Measurements from ENCODE around the gene OLIG2. TPM values are rescaled to one million over a fixed set of nuclear protein-coding genes. Genes with fewer than 3 reads are reported as not detected.

OLIG2 gene
- total and polyA plus RNA-seq, 4 experiments from 2014 or later: not detected

GRCh38 chr21:33024201-33025103 is 1.3 kb upstream of the OLIG2 start:
- H3K9me3 ChIP-seq (ENCODE audit: control insufficient read depth in 1 of 2, low read length in 2 of 2): no peaks in the 10 kb centered on the region
- H3K4me1 ChIP-seq (ENCODE audit: insufficient read depth, low read length): peaks cover 70% of the 10 kb centered on the region
- intact Hi-C loops (cut with micrococcal nuclease): no loop called here
- peaks cover 27 to 76% (median 52%) of the 10 kb centered on the region in 4 donors for H3K4me1 Mint-ChIP-seq
- H3K4me3 ChIP-seq (ENCODE audit: low read length in 2 of 2): no peak overlapping the region
- H3K9me3 Mint-ChIP-seq: peaks cover 0 to 14% (median 0%) of the 10 kb centered on the region in 8 donors
- POLR2A ChIA-PET (ENCODE audit: partially characterized antibody): no interaction called here
- peaks cover 86% of the 10 kb centered on the region for H3K27me3 ChIP-seq (ENCODE audit: insufficient read depth, low read length)
- no peak overlapping the region for H3K27ac ChIP-seq (ENCODE audit: low read depth, low read length)
- H3K27me3 Mint-ChIP-seq: peaks cover 65% of the 10 kb centered on the region in 2 donors
- no peaks in the 10 kb centered on the region for H3K36me3 Mint-ChIP-seq
- H3K4me3 Mint-ChIP-seq: peak overlapping the region; percentile 36 to 86 (median 68)
- DNase-seq: no peak
- peak overlapping the region in 2 of 7 donors; percentile 0 to 90 for H3K27ac Mint-ChIP-seq
- CTCF ChIA-PET (ENCODE audit: partially characterized antibody): no interaction called here
- H3K36me3 ChIP-seq (ENCODE audit: insufficient read depth, low read length): no peaks in the 10 kb centered on the region

- Histone ChIP-seq H3K9me3 (ENCODE audit: control insufficient read depth in 1 of 2, low read length in 2 of 2) (no peaks in the 10 kb centered on the region), H3K4me1 (ENCODE audit: insufficient read depth, low read length) (peaks cover 67% of the 10 kb centered on the region), H3K36me3 (ENCODE audit: insufficient read depth, low read length) (no peaks in the 10 kb centered on the region), H3K4me3 (ENCODE audit: low read length in 2 of 2) (no peak overlapping the region), H3K27me3 (ENCODE audit: insufficient read depth, low read length) (peaks cover 86% of the 10 kb centered on the region), H3K27ac (ENCODE audit: low read depth, low read length) (no peak overlapping the region)
- POLR2A ChIA-PET (ENCODE audit: partially characterized antibody): no interaction called here
- CTCF ChIA-PET (ENCODE audit: partially characterized antibody): interaction anchor here (1.0 kb wide), 1 partner anchor 172 kb away, joined by 3 read pairs; no protein-coding TSS in a partner anchor
- DNase-seq: no peak
- intact Hi-C loops (cut with micrococcal nuclease): no loop called here
- peaks cover 0 to 14% (median 0%) of the 10 kb centered on the region in 8 donors for H3K9me3 Mint-ChIP-seq
- peaks cover 27 to 76% (median 53%) of the 10 kb centered on the region in 4 donors for H3K4me1 Mint-ChIP-seq
- H3K27ac Mint-ChIP-seq: peak overlapping the region in 1 of 7 donors; percentile 41
- H3K4me3 Mint-ChIP-seq: peak overlapping the region in 5 of 8 donors; percentile 33 to 86 (median 46)
- H3K36me3 Mint-ChIP-seq: no peaks in the 10 kb centered on the region
- peaks cover 65 to 67% of the 10 kb centered on the region in 2 donors for H3K27me3 Mint-ChIP-seq
Observed at GRCh38 chr21:33025106-33025488, 638 bp upstream of the OLIG2 start.

- Mint-ChIP-seq H3K27ac (peak overlapping the region in 2 of 7 donors; percentile 15 to 70), H3K9me3 (peaks cover 0 to 14% (median 0%) of the 10 kb centered on the region in 8 donors), H3K4me1 (peaks cover 23 to 68% (median 48%) of the 10 kb centered on the region in 4 donors), H3K36me3 (no peaks in the 10 kb centered on the region), H3K4me3 (peak overlapping the region; percentile 26 to 75 (median 45)), H3K27me3 (peaks cover 61% of the 10 kb centered on the region in 2 donors)
- no peak for DNase-seq
- Histone ChIP-seq H3K27me3 (ENCODE audit: insufficient read depth, low read length) (peaks cover 84% of the 10 kb centered on the region), H3K36me3 (ENCODE audit: insufficient read depth, low read length) (no peaks in the 10 kb centered on the region), H3K4me3 (ENCODE audit: low read length in 2 of 2) (no peak overlapping the region), H3K4me1 (ENCODE audit: insufficient read depth, low read length) (peaks cover 63% of the 10 kb centered on the region), H3K27ac (ENCODE audit: low read depth, low read length) (no peak overlapping the region), H3K9me3 (ENCODE audit: control insufficient read depth in 1 of 2, low read length in 2 of 2) (no peaks in the 10 kb centered on the region)
- CTCF ChIA-PET (ENCODE audit: partially characterized antibody): no interaction called here
- intact Hi-C loops (cut with micrococcal nuclease): no loop called here
- POLR2A ChIA-PET (ENCODE audit: partially characterized antibody): no interaction called here
Observed at GRCh38 chr21:33026443-33026858, 716 bp downstream of the OLIG2 start.

- H3K9me3 ChIP-seq (ENCODE audit: control insufficient read depth in 1 of 2, low read length in 2 of 2): no peaks in the 10 kb centered on the region
- Mint-ChIP-seq H3K4me1 (peaks cover 23 to 64% (median 47%) of the 10 kb centered on the region in 4 donors), H3K36me3 (no peaks in the 10 kb centered on the region), H3K27me3 (peaks cover 58% of the 10 kb centered on the region in 2 donors), H3K4me3 (peak overlapping the region in 6 of 8 donors; percentile 29 to 75 (median 60)), H3K9me3 (peaks cover 0 to 14% (median 0%) of the 10 kb centered on the region in 8 donors), H3K27ac (peak overlapping the region in 2 of 7 donors; percentile 61 to 77)
- DNase-seq: no peak
- H3K4me1 ChIP-seq (ENCODE audit: insufficient read depth, low read length): peaks cover 63% of the 10 kb centered on the region
- ChIA-PET CTCF (ENCODE audit: partially characterized antibody) (no interaction called here), POLR2A (ENCODE audit: partially characterized antibody) (no interaction called here)
- H3K4me3 ChIP-seq (ENCODE audit: low read length in 2 of 2): no peak overlapping the region
- no peaks in the 10 kb centered on the region for H3K36me3 ChIP-seq (ENCODE audit: insufficient read depth, low read length)
- intact Hi-C loops (cut with micrococcal nuclease): no loop called here
- H3K27me3 ChIP-seq (ENCODE audit: insufficient read depth, low read length): peaks cover 80% of the 10 kb centered on the region
- H3K27ac ChIP-seq (ENCODE audit: low read depth, low read length): no peak overlapping the region
Observed at GRCh38 chr21:33026878-33027400, 1.2 kb downstream of the OLIG2 start.

GRCh38 chr21:33027401-33028286 is 1.9 kb downstream of the OLIG2 start:
- intact Hi-C loops (cut with micrococcal nuclease): no loop called here
- H3K9me3 ChIP-seq (ENCODE audit: control insufficient read depth in 1 of 2, low read length in 2 of 2): no peaks in the 10 kb centered on the region
- Mint-ChIP-seq H3K4me1 (peaks cover 18 to 57% (median 42%) of the 10 kb centered on the region in 4 donors), H3K9me3 (peaks cover 0 to 14% (median 0%) of the 10 kb centered on the region in 8 donors), H3K27me3 (peaks cover 58% of the 10 kb centered on the region in 2 donors), H3K27ac (peak overlapping the region in 1 of 7 donors; percentile 50), H3K4me3 (peak overlapping the region in 4 of 8 donors; percentile 51 to 81 (median 68)), H3K36me3 (no peaks in the 10 kb centered on the region)
- H3K27me3 ChIP-seq (ENCODE audit: insufficient read depth, low read length): peaks cover 82% of the 10 kb centered on the region
- H3K36me3 ChIP-seq (ENCODE audit: insufficient read depth, low read length): no peaks in the 10 kb centered on the region
- DNase-seq: peak in 1 of 5 donors; percentile 9
- ChIA-PET CTCF (ENCODE audit: partially characterized antibody) (no interaction called here), POLR2A (ENCODE audit: partially characterized antibody) (no interaction called here)
- H3K4me3 ChIP-seq (ENCODE audit: low read length in 2 of 2): no peak overlapping the region
- no peak overlapping the region for H3K27ac ChIP-seq (ENCODE audit: low read depth, low read length)
- peaks cover 62% of the 10 kb centered on the region for H3K4me1 ChIP-seq (ENCODE audit: insufficient read depth, low read length)

- intact Hi-C loops (cut with micrococcal nuclease): no loop called here
- no peaks in the 10 kb centered on the region for H3K36me3 Mint-ChIP-seq
- H3K27me3 Mint-ChIP-seq: peaks cover 57 to 58% of the 10 kb centered on the region in 2 donors
- Histone ChIP-seq H3K4me1 (ENCODE audit: insufficient read depth, low read length) (peaks cover 57% of the 10 kb centered on the region), H3K27me3 (ENCODE audit: insufficient read depth, low read length) (peaks cover 76% of the 10 kb centered on the region), H3K4me3 (ENCODE audit: low read length in 2 of 2) (no peak overlapping the region), H3K36me3 (ENCODE audit: insufficient read depth, low read length) (no peaks in the 10 kb centered on the region), H3K27ac (ENCODE audit: low read depth, low read length) (no peak overlapping the region), H3K9me3 (ENCODE audit: control insufficient read depth in 1 of 2, low read length in 2 of 2) (no peaks in the 10 kb centered on the region)
- H3K9me3 Mint-ChIP-seq: peaks cover 0 to 14% (median 0%) of the 10 kb centered on the region in 8 donors
- no peak for DNase-seq
- POLR2A ChIA-PET (ENCODE audit: partially characterized antibody): no interaction called here
- peak overlapping the region in 2 of 7 donors; percentile 29 to 50 for H3K27ac Mint-ChIP-seq
- CTCF ChIA-PET (ENCODE audit: partially characterized antibody): no interaction called here
- H3K4me3 Mint-ChIP-seq: peak overlapping the region in 7 of 8 donors; percentile 51 to 88 (median 77)
- H3K4me1 Mint-ChIP-seq: peaks cover 17 to 54% (median 40%) of the 10 kb centered on the region in 4 donors
Observed at GRCh38 chr21:33028287-33028670, 2.5 kb downstream of the OLIG2 start.

All from CD4-positive, alpha-beta memory T cell (primary cell).